CD4-positive, alpha-beta T cell treated with Interleukin-10 for 1 hour (primary cell): ENCODE data around the gene SLC16A10.
"Not testable (repeated sequence)": the region's sequence is repeated elsewhere in the genome, so short reads cannot be mapped to it uniquely, and the experiment has no call there.

Source experiments
- DNase-seq: peaks from one replicate; pipeline ENCODE4 v3.0.0-alpha.2; 2020

SLC16A10 gene, protein sequence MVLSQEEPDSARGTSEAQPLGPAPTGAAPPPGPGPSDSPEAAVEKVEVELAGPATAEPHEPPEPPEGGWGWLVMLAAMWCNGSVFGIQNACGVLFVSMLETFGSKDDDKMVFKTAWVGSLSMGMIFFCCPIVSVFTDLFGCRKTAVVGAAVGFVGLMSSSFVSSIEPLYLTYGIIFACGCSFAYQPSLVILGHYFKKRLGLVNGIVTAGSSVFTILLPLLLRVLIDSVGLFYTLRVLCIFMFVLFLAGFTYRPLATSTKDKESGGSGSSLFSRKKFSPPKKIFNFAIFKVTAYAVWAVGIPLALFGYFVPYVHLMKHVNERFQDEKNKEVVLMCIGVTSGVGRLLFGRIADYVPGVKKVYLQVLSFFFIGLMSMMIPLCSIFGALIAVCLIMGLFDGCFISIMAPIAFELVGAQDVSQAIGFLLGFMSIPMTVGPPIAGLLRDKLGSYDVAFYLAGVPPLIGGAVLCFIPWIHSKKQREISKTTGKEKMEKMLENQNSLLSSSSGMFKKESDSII

DNA sequence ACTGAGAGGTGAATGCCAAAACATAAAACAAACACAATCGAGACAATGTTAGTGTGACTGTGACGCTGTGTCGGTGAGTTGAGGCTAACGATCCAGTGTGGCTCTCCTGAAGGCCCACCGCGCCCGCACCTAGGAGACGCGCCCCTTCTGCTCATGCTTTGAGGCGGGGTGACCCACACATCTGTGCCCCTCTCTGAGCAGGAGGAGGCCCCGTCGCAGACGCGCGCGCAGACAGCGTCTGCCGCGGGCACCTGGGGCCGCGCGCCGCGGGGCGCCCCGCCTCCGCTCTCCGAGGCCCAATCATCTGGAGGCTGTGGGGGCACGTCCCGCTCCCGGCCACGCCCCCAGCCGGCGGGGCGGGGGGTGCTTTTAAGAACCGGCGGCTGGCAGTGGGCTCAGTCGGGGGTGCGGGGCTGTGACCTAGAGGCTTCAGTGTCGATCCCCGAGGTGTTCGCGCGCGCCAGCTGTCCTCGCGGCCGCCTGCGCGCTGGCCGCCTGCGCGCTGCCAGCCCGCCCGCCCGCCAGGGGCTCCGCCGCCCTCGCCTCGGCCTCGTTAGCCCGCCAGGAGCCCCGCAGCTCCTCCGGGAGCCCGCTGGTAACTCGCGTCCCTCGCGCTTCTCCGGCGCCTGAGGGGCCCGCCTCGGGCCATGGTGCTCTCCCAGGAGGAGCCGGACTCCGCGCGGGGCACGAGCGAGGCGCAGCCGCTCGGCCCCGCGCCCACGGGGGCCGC is at the start of gene SLC16A10:
Gene SLC16A10 (plus strand): TSS at position 398 of the 730 bp plus-strand sequence. CDS start 250 bp downstream, at position 648.
- peak; percentile 85 for DNase-seq

DNA sequence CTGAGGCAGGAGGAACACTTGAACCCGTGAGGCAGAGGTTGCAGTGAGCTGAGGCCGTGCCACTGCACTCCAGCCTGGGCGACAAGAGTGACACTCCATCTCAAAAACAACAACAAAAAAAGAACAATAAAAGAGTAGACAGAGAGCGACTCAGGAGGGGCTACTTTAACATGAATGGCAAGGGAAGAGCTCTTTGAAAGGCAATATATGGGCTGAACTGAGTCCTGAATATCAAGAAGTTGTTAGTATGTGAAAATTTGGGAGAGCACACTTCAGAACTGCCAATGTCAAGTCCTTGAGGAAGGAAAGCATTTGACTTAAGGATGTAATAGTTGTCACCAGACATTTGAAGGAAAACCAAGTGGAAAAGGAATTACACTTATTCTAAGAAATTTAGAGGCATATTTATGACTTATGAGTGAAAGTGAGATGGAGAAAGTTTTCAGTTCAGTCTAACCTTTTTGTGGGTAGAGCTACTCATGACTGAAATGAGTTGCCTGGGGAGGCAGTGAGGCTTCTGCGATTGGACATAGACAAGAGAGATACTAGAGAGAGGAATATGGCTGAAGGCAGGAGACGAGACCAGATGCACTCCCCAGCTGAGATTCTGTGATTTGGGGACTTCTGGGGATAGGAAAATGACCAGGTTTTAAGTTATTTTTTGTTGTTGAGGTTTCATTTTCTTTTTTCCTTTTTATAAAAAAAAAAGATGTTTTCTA is 48.6 kb upstream of the SLC16A10 start:
- DNase-seq, result no peak

DNA sequence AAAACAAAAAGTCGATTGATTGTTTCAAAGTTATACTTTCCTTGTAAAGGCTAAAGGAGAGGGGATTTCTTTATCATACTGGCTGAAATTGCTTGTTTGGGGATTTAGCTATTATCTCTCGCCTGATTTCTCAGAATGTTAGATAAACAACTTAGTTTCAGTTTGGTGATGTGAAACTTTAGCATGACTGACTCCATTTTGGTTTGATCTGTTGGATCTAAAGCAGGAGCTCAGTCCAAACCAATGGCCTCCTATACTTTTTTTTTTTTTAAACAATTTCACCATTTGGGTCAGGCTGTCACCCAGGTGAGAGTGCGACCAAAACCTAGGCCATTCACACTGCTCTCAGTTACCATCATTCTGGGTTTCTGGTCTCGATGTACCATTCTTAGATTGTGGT is 45.4 kb upstream of the SLC16A10 start:
- DNase-seq, result no peak

DNA sequence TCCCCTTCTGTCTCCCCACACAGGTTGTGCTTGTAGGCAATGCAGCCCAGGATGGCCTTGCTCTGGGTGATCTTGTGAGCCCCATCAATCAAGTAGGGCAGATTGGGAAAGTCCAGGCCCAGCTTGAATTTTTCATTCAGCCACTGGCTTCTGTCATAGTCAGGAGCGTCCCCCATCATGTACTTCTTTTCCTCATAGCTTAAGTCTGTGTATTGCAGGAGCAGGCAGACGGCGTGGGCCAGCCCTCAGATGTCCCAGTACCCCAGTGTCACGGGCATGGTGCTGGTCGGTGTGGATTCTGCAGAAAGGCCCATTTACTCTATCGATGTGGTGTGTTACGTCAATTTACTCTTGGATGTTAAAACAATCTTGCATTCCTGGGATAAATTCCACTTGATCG is 40.1 kb upstream of the SLC16A10 start:
- no peak for DNase-seq

DNA sequence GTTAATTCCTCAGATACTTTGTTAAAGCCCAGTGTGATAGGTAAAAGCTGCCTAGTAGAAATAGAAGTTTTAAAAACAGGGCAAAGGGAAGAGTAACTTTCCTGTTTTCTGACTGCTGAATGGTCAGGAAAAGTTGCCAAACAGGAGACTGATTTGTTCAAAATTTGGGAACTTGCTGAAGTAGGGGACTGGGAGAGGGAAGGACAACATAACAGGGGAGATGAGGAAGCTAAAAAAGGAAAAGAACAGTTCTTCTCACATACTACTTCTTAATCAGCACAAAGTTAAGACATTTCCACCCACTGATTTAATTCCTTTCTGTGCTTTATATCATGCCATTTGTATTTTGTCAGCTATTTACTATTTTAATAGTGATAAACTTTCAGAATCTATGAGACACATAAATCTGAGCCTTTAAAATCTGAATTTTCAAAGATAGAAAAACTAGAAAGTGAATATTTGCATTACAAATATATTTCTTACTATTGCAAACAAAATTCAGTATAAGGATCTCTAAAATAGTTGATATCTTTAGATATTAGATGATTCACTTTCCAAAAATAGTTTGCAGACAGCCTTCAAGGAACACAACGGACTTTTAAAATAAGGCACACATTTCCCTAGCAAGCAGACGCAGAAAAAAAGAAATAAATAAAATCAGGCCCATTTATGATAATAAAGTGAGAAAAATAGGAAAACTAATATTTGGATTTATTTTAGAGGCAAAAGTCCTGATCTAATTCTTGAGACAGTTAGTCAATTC is 36.9 kb upstream of the SLC16A10 start:
- no peak for DNase-seq

DNA sequence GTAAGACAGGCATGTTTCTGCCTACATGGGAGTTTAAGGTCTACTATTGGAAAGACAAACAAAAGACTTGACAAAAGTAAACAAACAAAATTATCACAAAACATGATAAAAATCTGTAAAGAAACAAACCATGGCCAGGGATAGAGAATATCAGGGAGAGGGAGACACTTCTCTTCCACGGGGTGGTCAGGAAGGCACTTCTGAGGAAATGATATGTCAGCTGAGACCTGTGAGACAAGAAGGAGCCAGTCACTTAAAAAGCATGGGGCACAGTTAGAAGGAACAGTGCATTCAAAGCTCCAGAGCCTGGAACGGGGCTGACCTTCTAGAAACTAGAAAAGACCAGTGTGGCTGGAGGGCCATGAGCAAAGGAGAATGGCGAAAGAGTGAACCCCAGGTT is 35.1 kb upstream of the SLC16A10 start:
- DNase-seq, result no peak

DNA sequence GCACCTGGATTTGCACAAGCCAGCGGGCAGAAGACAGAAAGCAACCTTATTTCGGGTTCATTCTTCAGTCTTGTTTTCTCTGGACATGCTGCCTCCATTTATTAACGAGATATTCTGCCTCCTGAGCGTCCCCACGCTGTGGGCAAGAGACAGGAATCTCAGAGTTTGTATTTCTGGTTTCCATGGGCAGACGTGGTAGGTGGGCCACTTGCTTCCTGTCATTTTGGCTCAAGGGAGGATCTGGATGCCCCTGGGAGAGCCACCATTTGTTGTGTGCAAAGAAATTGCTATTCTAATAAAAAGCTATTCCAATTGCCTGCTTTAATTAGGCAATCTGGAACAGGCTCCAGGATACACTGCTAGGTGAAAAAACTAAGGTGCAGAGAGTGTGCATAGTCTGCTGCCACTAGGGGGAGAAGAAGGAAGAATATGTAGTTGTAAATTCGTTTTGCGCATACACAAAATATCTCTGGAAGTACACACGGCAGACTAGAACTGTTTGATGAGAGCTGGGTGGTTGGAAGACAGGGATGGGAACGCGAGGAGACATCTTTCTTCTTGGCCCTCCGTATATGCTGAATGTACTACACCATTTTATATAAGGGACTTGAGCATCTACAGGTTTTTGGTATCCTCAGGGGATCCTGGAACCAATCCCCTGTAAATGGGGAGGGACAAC is 30.1 kb upstream of the SLC16A10 start:
- DNase-seq, result peak; percentile 38

DNA sequence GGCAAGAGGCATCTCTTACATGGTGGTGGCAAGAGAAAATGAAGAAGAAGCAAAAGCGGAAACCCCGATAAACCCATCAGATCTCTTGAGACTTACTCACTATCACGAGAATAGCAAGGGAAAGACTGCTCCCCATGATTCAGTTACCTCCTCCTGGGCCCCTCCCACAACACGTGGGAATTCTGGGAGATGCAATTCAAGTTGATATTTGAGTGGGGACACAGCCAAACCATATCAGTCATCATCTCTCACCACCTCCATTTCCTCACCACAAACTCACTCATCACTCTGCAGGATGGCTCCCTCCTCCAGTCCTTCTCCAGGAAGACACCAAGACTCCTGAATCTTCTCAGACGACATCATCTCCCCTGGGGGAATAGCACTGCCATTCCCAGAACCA is 25.8 kb upstream of the SLC16A10 start:
- DNase-seq, result no peak

DNA sequence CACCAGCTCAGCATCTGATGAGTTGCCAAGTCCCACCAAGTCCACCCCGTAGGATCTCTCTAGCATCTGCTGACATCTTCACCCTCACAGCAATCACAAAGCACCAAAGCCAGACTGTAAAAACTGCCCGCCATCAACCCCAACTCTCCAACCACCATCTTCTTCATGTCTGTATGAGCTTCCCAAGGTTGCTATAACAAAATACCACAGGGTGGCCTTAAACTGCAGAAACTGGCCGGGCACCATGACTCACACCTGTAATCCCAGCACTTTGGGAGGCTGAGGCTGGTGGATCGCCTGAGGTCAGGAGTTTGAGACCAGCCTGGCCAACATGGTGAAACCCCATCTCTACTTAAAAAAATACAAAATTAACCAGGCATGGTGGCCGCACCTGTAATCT is 25.3 kb upstream of the SLC16A10 start:
- not testable (repeated sequence) for DNase-seq

DNA sequence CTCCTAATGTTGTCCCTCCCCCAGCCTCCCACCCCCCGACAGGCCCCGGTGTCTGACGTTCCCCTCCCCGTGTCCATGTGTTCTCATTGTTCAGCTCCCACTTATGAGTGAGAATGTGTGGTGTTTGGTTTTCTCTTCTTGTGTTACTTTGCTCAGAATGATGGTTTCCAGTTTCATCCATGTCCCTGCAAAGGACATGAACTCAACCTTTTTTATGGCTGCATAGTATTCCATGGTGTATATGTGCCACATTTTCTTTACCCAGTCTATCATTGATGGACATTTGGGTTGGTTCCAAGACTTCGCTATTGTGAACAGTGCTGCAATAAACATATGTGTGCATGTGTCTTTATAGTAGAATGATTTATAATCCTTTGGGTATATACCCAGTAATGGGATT is 24.4 kb upstream of the SLC16A10 start:
- not testable (repeated sequence) for DNase-seq

DNA sequence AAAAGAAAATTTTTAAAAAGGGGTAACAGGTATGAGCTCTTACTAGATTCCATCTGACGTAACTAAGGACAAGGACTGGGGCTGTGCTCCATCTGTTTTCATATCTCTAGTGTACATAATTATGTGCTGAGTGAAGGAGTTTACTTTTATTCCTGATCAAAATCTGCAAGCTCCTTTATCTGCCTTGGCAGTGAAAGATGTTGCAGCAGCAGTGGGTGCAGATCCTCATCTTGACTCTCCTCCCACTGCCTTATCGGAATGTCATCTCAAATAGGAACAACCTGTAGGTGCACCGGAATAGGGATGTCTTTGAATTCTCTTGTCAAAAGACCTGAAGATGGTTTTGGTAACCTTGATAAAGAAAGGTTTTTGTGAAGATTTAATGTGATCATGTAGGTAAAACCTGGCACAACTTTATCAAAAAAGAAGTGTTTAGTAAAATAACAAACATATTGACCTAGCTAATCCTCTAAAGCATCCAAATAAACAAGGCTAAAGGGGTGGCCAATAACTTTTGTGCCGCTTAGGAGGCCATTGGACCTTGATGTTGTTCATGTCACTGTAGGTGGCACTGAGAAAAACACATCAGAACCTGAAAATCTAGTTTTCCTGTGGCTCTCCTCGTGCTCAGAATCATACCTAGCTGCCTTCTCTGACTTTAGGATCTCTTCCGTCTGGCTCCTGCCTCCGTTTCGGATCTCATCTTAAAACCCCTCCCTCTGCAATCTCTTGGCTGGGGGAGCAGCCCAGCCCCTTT is 19.0 kb upstream of the SLC16A10 start:
- DNase-seq, result no peak

DNA sequence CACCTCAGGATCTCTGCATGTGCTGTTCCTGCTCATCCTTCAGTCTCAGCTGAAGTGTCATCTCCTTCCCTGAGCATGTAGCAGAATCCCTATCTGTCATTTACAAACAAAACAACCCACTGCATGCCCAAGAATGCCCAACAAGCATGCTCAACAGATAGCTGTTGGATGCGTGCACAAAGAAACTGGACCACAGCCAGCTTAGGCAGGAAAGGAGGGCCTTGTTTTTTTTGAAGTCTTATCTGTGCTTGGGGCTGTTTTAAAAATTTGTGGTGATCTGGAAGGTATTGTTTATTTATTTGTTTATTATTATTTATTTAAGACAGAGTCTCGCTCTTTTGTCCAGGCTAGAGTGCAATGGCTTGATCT is 18.5 kb upstream of the SLC16A10 start:
- DNase-seq, result no peak

DNA sequence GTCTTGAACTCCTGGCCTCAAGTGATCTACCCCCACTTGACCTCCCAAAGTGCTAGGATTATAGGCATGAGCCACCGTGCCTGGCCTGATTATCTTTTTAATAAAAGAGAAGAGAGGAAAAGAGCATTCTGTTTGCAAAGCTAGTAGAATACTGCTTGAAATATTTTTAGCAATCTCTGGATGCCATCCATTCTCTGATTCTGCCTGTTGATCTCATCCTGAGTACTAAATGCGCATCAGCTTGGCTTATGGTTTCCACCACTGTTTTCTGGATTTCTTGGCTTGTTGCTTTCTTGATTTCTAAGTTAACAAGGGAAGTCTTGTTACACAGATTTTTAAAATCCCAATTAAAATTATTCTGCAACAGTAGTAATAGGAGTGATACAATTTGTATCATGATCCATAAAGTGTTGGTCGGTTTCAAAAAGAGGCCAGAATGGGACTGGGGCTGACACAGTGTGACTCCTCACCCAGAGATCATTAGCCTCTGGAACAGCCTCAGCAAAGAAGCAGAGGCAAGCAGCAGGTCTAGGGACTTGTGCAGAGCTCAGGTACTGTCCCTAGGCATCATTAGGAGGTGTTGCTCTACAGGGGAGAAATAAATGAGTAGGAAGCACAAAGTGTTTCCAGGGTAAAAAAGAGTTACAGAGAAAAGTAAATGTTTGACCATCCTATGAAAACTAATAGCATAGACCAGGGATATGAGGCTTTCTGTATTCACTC is 17.8 kb upstream of the SLC16A10 start:
- DNase-seq, result no peak

DNA sequence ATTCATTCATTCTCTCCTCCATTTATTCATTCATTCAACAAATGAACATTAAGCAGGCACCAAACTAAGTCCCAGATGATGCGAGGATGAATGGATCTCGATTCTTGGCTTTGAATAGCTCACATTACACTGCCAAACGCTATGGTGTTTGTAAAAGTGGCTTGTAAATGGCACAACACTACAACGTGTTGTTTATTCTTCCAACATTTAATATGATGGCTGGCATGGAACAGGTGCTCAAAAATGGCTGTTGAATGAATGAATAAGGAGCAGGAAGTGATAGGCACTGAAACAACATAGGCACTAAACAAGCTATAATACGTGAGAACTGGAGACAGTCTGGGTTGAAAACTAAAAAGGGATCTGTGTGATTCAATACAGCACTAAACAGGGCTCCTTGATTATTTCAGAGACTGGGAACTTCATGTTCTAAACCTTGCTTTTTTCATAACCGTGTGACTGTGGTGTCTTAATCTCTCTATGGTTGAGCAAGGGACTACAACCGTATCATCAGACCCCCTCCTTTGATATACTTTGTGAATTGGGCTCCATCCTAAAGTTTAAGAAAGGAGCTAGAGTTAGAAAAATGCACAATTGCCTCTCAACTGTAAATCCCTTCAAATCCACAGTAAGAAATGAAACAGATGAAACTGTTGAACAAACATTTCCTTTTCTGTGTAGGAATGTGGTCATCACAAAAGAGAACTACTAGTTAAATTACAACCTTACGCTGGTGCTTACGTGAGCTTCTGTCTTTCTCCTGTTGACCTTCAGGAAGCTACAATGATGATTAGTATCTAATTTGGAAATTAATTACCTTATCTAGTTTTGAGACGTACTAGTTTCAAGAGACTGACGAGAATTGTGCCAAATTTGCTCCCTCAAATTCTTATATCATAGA is 16.9 kb upstream of the SLC16A10 start:
- no peak for DNase-seq

DNA sequence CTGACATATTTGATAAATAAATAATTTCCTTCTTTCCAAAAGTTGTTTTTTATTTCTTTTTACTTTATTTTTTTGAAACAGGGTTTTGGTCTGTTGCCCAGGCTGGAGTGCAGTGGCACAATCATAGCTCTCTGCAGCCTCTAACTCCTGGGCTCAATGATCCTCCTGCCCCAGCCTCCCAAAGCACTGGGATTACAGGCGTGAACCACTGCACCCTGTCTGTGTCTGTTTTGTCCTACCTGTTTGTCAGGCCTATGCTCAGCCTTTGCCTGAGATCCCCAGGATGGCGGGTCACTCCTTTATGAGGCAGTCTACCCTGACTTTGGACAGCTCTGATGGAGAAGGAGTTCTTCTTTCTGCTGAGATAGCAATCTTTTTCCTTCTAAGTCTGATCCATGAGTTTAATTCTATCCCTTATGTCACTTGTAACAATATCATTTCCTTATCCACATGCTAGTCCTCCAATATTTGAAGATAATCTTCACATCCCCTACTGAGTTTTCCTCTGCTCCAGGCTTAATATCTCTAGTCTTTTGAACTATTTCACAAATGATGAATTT is 14.4 kb upstream of the SLC16A10 start:
- no peak for DNase-seq

DNA sequence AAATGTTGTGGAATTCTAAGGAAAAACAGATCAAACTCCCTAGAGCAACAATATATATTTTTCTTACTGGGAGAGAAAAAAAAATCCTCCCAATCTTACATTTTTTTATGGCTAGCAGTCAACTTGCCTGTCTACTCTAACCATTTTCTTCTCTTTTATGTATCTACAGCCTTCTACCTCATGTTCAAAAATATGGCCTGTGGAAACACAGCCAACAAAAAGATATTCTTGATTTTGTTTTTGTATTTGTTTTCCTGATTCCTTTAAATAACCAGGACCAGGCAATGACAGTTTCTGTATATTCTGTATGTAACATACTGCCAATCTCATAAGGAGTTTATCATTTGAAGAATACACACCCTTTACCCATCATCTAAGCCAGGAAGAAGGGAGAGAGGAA is 13.0 kb upstream of the SLC16A10 start:
- no peak for DNase-seq

DNA sequence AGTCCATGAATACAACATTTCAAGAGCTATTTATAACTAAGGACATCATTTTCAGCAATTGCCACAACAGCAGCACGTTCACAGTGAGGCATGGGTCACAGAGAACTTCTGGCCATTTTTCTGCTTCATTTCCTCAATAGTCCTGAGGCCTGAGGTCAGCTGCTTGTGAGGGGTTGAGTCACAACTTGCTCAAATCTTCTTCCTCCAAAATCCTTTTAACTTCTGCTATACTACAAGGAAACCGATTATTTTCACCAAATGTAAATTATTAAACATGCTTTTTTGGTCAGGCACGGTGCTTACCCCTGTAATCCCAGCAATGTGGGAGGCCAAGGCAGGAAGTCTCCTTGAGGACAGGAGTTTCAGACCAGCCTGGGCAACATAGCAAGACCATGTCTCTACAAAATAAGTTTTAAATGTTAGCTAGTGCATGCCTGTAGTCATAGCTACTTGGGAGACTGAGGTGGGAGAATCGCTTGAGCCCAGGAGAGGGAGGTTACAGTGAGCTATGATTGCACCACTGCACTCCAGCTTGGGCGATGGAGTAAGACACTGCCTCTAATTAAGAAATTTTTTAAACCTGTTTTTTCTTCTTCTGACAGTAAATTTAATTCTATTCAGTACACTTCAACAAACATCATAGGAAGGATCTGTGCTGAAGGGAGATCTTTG is 11.1 kb upstream of the SLC16A10 start:
- DNase-seq, result no peak

DNA sequence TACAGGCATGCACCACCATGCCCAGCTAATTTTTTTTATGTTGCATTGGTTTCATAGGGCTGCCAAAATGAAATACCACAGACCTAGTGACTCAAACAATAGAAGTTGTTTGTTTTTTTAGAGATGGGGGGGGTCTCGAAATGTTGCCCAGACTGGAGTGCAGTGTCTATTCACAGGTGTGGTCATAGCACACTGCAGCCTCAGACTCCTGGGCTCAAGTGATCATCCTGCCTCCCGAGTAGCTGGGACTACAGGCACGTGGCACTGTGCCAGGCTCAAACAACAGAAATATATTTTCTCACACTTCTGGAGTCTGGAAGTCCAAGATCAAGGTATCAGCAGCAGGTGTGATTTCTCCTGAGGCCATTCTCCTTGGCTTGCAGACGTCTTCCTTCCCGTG is 6.6 kb upstream of the SLC16A10 start:
- no peak for DNase-seq

DNA sequence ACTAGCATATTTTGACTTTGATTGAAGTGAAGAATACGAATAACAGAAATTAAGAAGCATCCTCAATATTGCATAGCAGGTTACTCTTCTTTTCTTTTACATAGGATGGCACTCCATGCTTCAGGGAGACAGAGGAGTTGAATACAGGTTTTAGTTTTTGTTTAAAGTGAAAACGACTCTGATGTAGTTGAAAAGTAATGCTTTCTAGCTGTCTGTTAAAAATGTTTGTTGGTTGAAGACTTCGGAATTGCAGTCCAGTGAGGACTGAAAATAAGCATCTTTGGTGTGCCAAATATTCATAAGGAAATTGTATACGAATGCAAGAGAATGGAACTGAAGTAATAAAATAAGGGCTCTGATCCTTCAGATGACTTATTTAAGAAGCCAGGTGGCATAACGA is 618 bp upstream of the SLC16A10 start:
- DNase-seq, result no peak
